Calu3 (cell line): ENCODE results near the gene SDC3. TPM values are rescaled to one million over a fixed set of nuclear protein-coding genes. Genes with fewer than 3 reads are reported as not detected.
A peak's percentile ranks its signal among the peaks of the same experiment; 100 is the strongest.

Experiments
- BruUV-seq: library from RNA; stranded (reverse); fragments of 400-500 nt; replicated peaks from 2 replicates; lab custom pipeline; 2021; lab: Mats Ljungman, UMichigan
- CTCF ChIA-PET: fragments of 300-600 bp; sonication (Branson Sonifier 250); formaldehyde crosslinking; loops from one replicate; lab custom pipeline; 2022; ENCODE audit warnings: antibody characterized with exemption; lab: Charles Lee
- DNase-seq: peaks from one replicate; pipeline ENCODE4 v3.0.0; 2022
- H3K27ac Mint-ChIP-seq: one replicate; pipeline ENCODE4 v1.8.0; 2022; ENCODE audit warnings: mixed read lengths; ENCODE audit not compliant: unreplicated experiment
- H3K27me3 Mint-ChIP-seq: one replicate; pipeline ENCODE4 v1.8.0; 2022; ENCODE audit warnings: mixed read lengths; ENCODE audit not compliant: unreplicated experiment
- H3K36me3 Mint-ChIP-seq: one replicate; pipeline ENCODE4 v1.8.0; 2022; ENCODE audit warnings: mild to moderate bottlenecking, moderate library complexity, mixed read lengths; ENCODE audit not compliant: insufficient read depth, unreplicated experiment
- H3K4me1 Mint-ChIP-seq: one replicate; pipeline ENCODE4 v1.8.0; 2022; ENCODE audit warnings: mild to moderate bottlenecking, low read depth, mixed read lengths; ENCODE audit not compliant: unreplicated experiment
- H3K4me3 Mint-ChIP-seq: one replicate; pipeline ENCODE4 v1.8.0; 2022; ENCODE audit warnings: mild to moderate bottlenecking, low read depth, moderate library complexity, mixed read lengths; ENCODE audit not compliant: unreplicated experiment
- H3K9me3 Mint-ChIP-seq: one replicate; pipeline ENCODE4 v1.8.0; 2022; ENCODE audit warnings: low read depth, mixed read lengths; ENCODE audit not compliant: unreplicated experiment
- CTCF ChIP-seq: fragments of 200-600 bp; IDR thresholded peaks from one replicate; pipeline ENCODE4 v1.8.0; 2022; ENCODE audit warnings: antibody characterized with exemption; ENCODE audit not compliant: unreplicated experiment
- intact Hi-C: fragments of 100-400 bp; cut with micrococcal nuclease; formaldehyde crosslinking; loops from one replicate; pipeline ENCODE4 v1.10.0; 2022; ENCODE audit not compliant: unreplicated experiment
- total RNA-seq: library from RNA; stranded (reverse); gene quantifications from 2 replicates; pipeline ENCODE4 v1.2.3, GENCODE V29; 2022

The SDC3 gene
- total RNA-seq, 1 experiment from 2014 or later, result 15.0 TPM

DNA sequence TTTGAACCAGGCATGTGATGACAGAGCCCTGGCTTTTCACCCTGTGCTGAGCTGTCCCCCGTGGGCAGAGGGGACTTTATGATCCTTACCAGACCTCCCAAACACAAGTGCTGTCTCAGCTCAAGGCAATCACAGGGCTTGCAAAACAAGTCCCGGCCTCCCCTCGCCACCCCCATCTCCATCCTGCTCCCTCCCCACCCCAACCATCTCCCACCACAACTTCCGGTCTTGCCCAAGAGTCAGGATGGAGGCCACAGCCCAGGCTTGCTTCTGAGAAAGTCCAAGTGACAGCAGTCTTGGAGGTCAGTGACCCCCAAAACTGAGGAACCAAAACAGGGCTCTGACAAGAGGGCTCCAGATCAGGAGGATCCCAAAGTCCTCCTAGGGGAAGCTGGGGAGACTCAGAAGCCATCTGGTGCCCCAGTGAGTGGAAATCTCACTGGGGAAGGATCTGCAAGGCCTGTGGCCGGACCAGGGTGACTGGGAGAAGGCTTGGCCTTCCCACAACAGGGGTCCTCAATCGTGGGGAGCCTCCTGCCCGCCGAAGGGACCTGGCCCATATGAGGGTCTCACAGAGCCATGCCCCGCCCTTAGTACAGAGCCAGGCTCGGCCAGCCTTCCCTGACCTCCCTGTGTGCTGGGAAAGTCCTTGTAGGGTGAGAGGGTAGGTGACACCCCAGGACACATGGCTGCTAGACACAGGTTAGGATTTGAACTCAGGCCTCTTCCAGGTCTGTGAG, 4.5 kb upstream of the SDC3 start:
- Mint-ChIP-seq H3K4me3 (no peak overlapping the region), H3K36me3 (peaks cover 19% of the 10 kb centered on the region), H3K4me1 (peaks cover 20% of the 10 kb centered on the region), H3K27me3 (no peaks in the 10 kb centered on the region), H3K9me3 (no peaks in the 10 kb centered on the region), H3K27ac (no peak overlapping the region)
- BruUV-seq, result no TSS peak
- no peak for TF ChIP-seq CTCF
- no peak for DNase-seq
- CTCF ChIA-PET, result interaction anchor here (1.0 to 3.9 kb wide), 4 partner anchors 111 to 133 kb away, joined by 4 to 71 read pairs (median 14); no protein-coding TSS in a partner anchor
- intact Hi-C loops, result loop anchor here (5.0 kb wide), 1 partner anchor 191 kb away; the partner anchor contains the start of gene MATN1

DNA sequence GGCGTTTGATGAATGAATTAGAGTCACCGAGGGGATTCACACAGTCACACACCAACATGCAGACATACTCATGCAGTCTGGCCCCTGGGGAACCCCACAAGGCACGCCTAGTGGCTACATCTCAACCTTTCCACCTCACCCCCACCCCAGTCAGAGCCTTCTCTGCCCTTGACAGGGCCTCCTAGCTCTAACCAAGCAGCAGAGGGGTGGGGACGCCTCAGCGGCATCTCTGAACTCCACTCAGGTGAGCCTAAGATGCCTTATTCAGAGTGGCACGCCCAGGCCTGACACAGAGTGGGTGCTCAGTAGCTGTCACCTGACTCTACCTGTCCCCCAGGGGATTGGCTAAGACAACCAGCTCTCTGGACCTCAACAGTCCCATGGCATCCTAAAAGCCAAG, 3.7 kb upstream of the SDC3 start:
- Mint-ChIP-seq H3K9me3 (no peaks in the 10 kb centered on the region), H3K27me3 (peaks cover 7% of the 10 kb centered on the region), H3K27ac (no peak overlapping the region), H3K4me1 (peaks cover 20% of the 10 kb centered on the region), H3K4me3 (no peak overlapping the region), H3K36me3 (peaks cover 27% of the 10 kb centered on the region)
- no peak for DNase-seq
- CTCF ChIA-PET, result interaction anchor here (1.0 to 3.9 kb wide), 6 partner anchors 106 to 193 kb away, joined by 3 to 71 read pairs (median 11); no protein-coding TSS in a partner anchor
- TF ChIP-seq CTCF, result no peak
- BruUV-seq, result no TSS peak
- intact Hi-C loops, result loop anchor here (5.0 kb wide), 1 partner anchor 190 kb away; the partner anchor contains the start of gene MATN1

DNA sequence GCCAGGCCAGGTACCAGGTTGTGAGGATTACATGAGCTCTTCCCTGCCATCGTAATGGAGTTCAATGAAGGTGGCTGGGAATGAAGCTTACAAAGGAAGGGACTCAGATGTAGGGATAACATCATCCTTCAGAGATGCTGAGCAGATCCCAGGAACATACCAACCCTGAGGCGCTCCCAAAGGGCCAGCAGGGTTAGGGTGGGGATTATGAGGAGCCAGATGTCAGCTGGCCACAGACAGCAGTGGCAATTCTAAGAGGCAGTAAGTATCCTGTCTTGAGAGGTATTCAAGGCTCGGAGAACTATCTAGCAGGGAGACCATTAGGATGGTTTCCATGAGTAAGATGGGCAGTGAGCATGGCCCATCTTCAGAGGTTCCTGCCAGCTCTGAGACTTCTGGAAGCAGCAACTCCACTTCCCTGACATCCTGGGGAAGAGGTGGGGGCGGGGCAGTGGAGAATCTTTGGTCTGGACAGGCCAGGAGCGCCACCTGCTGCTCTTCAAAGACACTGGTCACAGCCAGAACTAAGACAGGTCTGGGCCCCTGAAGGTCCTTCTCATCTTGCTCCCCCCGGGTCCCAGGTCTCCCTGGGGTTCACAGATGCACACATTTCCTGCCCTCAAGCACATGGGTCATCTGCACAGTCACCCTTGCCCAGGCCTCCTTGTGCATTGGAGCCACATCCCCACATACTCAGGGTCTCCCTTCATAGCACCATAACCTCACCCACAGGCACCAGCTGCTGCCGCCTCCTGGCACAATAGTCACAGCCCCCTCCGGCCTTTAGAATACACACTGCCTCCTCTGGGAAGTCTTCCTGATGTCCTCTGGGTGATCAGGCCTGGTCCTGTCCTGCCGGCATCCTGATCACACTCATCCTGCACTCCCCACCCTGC, 2.7 kb upstream of the SDC3 start:
- H3K4me3 Mint-ChIP-seq, result no peak overlapping the region
- peaks cover 20% of the 10 kb centered on the region for H3K4me1 Mint-ChIP-seq
- intact Hi-C loops, result loop anchor here (1.0 to 5.0 kb wide), 3 partner anchors 110 to 189 kb away; partner anchors contain the start of gene MATN1
- peaks cover 29% of the 10 kb centered on the region for H3K36me3 Mint-ChIP-seq
- H3K9me3 Mint-ChIP-seq, result no peaks in the 10 kb centered on the region
- no TSS peak for BruUV-seq
- peak; percentile 86 for TF ChIP-seq CTCF
- peak; percentile 86 for DNase-seq
- CTCF ChIA-PET, result interaction anchor here (0.6 to 3.9 kb wide), 8 partner anchors 14 to 192 kb away, joined by 3 to 71 read pairs (median 8); no protein-coding TSS in a partner anchor
- peaks cover 8% of the 10 kb centered on the region for H3K27me3 Mint-ChIP-seq
- no peak overlapping the region for H3K27ac Mint-ChIP-seq
